Measurements from ENCODE around the gene FAM156B.
"Not testable (repeated sequence)": the region's sequence is repeated elsewhere in the genome, so short reads cannot be mapped to it uniquely, and the experiment has no call there.

FAM156B gene, protein sequence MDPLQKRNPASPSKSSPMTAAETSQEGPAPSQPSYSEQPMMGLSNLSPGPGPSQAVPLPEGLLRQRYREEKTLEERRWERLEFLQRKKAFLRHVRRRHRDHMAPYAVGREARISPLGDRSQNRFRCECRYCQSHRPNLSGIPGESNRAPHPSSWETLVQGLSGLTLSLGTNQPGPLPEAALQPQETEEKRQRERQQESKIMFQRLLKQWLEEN

DNA sequence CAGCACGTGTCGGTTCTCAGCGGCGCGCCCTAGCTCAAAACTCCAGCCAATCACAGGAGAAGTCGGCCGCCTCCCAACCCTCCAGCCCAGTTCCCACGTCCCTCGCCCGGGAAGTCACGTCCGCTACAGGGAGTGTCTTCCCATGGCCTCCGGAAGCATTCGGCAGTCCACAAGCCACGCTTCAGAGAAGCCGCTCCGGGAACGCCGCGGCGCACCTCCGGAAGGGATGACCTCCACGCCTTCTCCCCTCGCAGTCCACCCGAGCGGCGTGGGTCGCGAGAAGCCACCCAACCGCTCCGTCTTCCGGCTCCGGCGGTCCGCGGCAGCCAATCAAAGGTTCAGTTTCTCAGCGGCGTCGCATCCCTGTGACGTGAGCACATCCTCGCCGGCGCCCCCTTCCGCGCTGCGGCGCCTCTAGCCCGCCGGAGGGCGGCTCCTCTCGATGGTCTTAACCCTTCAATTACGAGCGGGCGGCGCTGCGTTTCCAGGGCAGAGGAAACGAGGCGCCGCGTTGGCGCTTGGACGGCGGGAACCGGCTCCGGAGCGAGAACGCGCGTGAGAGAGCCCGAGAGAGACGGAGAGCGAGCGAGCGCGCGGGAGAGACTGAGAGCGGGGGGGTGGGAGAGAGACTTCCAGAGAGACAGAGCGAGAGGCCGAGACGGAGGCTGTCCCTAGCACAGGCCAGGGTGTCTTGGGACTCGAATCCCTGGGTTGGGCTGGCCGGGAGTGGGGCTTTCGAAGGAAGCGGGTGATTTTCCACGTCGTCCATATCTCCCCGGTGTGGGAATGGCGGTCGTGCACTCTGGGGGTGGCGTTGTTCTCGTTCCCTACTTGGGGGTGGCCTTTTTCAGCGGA is at the start of gene FAM156B:
Gene FAM156B (plus strand): TSS at position 476 of the 855 bp plus-strand sequence. CDS start 9,896 bp downstream, outside the sequence.
- not testable (repeated sequence) for DNase-seq (ENCODE audit: low read depth in 4 of 4, low spot score in 1 of 4)

DNA sequence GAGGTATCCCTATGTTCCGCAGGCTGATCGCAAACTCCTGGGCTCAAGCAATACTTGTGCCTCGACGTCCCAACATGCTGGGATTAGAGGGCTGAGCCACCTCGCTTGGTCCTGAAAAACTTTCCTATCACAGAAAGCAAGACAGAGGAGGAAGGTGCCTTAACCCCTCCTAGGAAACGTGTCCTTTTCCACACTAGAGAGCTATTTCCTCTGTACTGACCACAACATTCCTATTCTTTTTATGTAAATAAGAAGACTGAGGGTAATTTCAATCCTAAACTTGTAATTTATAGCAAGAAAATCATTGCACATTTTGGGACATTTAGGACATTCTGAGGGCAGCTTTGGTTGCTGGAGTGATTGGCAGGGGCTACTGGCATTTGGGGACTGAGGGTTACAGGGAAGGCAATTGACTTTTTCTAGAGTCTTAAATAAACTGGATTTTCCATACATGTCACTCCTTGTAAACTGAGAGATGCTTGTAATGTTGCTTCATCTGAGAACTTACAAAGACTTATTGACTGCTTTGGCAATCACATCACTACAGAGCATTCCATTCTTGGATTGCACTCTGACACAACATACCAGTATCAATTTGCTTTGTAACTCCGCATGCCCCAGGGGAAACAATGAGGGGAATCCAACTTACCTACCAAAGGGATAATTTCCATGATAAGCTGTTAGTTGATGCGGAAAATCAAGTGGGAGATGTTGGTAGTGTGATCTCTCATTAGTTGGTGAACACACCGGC is 44.8 kb upstream of the FAM156B start:
- DNase-seq (ENCODE audit: low read depth in 4 of 4, low spot score in 1 of 4) = no peak

DNA sequence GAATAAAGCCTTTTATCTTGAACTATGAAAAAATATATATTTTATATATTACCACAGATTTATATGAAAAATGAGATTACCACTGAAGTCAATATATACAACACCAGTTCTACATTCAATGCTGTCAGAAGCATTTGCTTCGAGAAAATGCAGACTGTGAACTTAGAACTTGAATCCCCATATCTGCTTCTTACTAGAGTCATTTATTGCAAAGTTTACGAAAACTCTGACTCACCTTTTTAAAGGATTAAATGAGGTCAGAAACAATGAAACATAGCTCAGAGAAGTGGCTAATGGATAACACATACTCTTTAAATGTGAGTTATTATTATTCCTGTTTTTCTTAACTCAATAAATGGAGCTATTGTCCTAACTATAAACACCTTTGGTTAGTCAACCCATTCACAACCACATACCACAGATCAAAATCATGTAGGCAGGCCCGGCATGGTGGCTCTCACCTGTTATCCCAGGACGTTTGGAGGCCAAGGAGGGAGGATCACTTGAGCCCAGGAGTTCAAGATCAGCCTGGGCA is 40.1 kb upstream of the FAM156B start:
- not testable (repeated sequence) for DNase-seq (ENCODE audit: low read depth in 4 of 4, low spot score in 1 of 4)

DNA sequence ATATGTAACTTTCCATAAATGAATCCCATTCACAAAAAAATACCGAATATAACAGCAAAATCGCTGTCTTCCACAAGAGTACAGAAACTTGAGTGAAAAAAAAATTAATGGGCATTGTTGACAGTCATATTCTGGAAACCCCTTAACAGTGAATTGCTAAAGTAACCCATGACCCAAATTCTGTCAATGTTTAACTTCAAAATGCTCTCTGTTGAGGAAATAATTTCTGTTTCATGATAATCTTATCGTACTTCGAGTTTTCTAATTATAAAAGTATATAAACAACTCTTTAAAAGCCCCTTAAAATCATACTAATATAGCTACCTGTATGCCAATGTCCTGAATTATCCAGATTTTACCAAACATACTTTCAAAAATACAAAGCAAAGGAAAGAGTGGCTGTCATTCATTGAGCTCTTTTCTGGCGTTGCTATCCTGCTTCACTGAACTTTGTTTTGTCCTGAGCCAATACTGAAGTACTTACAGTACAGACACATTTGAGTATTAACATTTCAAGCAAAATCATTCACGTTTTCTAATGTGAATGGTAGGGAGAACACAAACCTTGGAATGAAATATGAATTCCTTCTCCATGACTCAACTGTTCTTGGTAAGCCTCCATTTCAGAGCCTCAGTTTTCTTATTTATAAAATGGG is 31.7 kb upstream of the FAM156B start:
- no peak for DNase-seq (ENCODE audit: low read depth in 4 of 4, low spot score in 1 of 4)

DNA sequence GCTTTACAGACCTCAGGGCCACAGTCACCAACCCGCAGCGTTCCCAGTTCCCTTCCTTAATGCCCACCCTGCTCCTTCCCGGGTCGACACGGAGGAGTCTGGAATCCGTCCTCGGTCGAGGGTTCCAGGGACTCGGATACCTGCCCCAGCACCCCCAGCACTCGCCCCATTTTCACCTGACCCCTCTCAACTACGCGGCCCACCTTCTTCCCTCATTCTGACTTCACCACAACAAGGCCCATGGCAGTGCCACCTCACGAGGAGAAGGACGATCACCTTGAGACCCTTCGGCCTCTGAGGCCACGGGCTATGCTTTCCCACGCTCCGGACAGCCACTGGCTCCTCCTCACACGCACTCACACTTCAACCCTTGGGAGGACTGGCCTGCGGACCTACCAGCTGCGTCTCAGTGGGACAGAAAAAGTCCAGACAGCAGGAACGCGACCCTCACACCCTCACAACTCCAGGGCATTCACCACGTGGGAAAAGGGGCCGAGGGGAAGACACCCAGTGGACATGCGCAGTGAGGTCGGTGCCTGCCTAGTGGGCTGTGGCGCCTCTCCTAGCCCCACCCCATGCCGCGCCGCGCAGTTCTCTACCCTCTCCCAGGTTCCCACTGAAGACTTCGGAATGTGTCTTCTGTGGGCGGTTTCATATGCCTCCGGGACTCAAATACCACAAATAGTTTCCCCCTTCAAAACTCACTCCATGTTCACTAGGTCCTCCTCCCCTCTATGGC is 29.4 kb upstream of the FAM156B start, which contains the start of gene XAGE3:
Gene XAGE3 (minus strand): TSS at position 474 of the 739 bp plus-strand sequence. CDS start 950 bp downstream, outside the sequence.
- DNase-seq (ENCODE audit: low read depth in 4 of 4, low spot score in 1 of 4) = no peak

DNA sequence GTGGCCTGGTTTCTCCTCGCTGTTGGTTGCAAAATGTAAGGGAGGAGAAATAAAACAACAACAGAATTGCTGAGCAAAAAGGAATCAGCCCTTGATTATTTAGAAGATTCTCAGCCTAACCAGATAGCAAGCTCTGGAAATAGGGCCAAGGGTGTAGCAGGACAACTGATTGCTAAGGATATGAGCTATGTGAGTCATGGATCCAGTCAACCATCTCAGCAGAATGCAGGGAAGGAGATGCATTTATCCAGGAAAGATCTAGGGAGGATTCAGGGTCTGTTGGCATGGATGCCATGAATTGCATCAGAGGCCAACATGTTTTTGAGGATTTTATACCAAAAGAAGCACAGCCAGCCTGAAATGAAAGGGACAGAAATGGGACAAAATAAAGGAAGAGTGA is 27.1 kb upstream of the FAM156B start:
- no peak for DNase-seq (ENCODE audit: low read depth in 4 of 4, low spot score in 1 of 4)

DNA sequence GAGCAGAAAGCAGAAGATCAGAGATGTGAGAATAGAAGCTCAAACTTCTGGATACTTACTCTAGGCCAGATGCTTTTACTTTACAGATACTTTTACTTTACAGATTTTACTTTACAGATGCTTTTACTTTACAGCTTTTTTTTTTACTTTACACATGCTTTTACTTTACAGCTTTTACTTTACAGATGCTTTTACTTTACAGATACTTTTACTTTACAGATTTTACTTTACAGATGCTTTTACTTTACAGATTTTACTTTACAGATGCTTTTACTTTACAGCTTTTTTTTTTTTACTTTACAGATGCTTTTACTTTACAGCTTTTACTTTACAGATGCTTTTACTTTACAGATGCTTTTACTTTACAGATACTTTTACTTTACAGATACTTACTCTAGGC is 23.3 kb upstream of the FAM156B start:
- not testable (repeated sequence) for DNase-seq (ENCODE audit: low read depth in 4 of 4, low spot score in 1 of 4)

DNA sequence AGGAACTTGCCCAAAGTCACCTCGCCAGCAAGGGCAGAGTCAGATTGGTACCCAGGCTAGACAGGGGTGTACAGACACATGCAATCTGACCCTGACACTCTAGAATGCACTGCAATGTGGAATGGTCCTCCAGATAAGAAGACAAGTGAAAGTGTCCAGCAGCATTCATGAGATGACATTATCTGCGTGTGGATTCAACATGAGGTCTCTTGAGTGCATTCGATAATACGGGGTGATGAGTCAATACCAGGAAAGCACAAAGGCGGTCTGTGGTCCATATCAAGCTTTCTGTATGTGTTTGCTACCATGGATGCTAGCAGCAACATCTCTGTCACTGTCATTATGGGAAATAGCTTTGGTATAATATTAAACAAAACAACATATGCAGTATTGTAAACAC is 22.5 kb upstream of the FAM156B start:
- no peak for DNase-seq (ENCODE audit: low read depth in 4 of 4, low spot score in 1 of 4)

DNA sequence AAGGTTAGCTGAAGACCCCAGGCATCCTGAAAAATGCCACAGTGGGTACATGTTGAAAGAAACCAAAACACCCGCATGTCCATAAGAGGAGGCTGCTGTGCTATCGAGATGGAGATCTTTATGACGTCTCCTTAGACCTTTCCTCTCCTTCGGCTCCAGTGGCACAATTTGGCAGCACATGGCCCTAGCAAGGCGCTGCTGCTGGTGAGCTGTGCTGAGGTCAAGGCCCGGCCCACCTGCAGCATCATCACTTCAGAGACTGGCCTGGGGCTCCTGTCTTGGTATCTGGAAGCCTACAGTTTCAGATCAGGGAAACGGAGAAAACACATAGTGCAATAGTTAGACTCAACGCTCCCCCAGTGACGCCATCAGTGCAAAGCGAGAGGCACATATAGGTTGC is 21.7 kb upstream of the FAM156B start:
- DNase-seq (ENCODE audit: low read depth in 4 of 4, low spot score in 1 of 4) = not testable (repeated sequence)

DNA sequence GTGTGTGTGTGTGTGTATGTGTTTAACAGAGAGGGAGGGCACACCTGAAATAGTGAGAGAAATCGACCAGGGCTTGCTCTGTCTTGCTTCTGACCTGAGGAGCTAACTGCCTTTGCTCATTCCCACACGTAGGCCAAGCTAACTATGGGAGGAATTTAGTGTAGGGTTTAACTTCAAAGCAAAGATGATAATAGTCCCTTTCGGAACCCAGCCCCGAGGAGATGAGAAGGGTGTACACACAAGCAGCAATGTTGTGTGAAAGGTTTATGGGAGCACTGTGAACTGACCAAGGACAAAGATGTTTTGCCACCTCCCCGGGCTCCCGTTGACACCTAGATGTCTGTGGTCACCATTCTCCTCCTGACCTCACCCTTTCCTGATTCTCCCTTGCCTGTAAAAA is 20.7 kb upstream of the FAM156B start:
- DNase-seq (ENCODE audit: low read depth in 4 of 4, low spot score in 1 of 4) = not testable (repeated sequence)

DNA sequence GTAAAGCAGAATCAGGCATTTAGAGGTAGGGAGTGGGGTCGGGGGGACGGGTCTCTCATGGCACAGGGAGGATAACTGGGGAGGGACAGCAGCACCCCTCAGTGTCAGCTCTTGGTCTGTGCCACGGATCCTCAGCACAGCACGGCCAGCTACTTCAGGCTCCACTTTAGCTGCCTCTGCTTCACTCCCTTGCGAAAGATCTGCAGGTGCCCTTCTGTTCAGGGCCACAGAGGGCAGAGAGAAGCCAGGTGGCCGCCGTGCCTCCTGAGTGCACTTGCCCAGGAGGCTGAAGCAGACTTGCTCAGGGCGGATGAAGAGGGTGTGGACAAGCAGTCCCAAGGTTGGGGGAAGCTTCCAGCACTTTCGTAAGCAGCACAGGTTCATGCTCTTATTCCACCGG is 9.7 kb upstream of the FAM156B start:
- DNase-seq (ENCODE audit: low read depth in 4 of 4, low spot score in 1 of 4) = not testable (repeated sequence)

DNA sequence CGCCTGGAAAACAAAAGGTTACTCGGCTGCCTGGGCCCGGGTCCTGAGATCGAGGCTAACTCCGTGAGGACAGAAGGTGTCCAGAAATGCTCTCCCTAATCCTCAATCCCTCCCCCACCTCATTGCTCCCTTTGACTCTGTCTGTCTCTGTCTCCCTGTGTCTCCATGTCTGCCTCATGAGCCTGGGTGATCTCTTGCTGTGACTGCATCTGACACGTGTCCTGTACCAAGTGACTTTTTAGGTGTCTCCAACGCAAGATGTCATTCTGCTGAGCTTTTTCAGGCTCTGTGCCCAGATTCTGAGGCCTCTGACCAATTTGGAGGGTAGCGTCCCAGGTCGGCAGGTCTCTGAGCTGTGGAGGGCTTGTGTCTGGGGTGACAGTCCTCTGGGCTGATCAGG is 9.0 kb upstream of the FAM156B start:
- DNase-seq (ENCODE audit: low read depth in 4 of 4, low spot score in 1 of 4) = not testable (repeated sequence)

DNA sequence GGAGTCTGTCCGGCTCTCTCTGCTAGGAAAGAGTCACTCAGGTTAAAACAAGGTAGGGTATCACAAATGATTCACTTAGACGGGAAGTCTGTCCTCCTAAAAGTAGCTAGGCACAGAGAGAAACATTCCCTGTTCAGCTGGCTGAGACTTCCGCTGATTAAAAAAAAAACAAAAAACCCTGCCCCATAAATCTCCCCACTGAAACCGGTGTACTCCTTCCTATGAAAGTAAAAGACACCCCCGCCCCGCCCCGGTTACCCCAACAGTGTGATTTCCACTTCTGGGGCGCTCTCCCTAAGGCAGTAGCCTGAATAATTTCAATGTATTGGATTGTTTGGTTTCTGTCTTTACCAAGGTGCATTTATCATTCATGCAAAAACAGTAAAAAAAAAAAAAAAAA is 692 bp upstream of the FAM156B start:
- not testable (repeated sequence) for DNase-seq (ENCODE audit: low read depth in 4 of 4, low spot score in 1 of 4)

DNA sequence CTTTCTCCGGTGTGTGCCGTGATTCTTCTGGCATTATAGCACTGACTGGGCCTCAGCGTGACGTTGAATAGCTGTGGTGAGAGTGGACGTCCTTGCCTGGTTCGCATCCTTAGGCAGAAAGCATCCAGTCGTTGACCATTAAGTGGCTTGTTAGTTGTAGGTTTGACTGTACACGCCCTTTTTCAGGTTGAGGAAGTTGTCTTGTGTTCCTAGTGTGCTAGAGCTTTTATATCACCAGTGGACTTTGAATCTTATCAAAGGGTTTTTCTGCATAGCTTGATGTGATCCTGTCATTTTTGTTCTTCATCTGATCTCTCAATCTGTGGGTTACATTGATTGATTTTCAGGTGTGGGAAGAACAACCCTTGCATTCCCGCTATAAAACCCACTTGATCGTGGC is 8.4 kb downstream of the FAM156B start:
- DNase-seq (ENCODE audit: low read depth in 4 of 4, low spot score in 1 of 4) = not testable (repeated sequence)

DNA sequence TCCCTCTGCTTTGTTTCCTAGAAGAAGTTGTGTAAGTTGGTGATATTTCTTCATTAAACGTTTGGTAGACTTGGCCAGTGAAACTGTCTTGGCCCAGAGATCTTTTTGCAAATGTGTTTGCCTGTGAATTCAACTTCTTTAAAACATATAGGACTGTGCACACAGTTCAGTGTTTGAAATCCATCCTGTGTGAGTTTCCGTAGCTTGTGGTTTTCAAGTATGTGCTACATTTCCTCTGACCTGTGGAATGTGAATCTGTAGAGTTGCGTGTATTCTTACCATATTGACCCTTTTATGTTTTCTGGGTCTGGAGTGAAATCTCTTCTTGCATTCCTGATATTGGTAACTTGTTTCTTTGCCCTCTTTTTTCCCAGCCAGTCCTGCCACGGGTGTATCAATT is 8.9 kb downstream of the FAM156B start:
- DNase-seq (ENCODE audit: low read depth in 4 of 4, low spot score in 1 of 4) = not testable (repeated sequence)

DNA sequence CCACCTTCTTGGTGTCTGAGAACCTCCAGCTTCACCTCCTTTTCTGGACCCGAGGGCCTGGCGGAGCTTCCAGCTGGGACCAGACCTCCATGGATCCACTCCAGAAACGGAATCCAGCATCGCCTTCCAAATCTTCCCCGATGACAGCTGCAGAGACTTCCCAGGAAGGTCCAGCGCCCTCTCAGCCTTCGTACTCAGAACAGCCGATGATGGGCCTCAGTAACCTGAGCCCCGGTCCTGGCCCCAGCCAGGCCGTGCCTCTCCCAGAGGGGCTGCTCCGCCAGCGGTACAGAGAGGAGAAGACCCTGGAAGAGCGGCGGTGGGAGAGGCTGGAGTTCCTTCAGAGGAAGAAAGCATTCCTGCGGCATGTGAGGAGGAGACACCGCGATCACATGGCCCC is 10.0 kb downstream of the FAM156B start:
- not testable (repeated sequence) for DNase-seq (ENCODE audit: low read depth in 4 of 4, low spot score in 1 of 4)

DNA sequence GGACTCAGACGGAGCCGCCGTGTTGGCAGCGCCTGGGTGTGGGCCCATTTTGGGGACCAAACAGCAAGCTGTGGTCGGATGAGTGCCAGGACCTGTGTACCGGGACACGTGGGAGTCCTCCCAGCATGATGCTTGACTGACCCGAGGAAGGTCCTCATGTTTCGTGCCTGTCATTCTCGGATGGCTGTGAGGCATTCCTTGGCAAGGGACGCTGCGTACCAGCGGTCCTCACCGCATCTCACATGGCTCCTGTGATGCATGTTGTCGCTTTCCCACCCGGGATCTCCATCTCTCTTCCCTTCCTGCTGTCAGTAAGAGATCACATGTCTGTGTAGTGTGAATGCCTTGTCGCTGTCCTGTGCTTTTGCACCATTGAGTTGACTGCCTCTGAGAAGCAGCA is 10.8 kb downstream of the FAM156B start:
- DNase-seq (ENCODE audit: low read depth in 4 of 4, low spot score in 1 of 4) = not testable (repeated sequence)

DNA sequence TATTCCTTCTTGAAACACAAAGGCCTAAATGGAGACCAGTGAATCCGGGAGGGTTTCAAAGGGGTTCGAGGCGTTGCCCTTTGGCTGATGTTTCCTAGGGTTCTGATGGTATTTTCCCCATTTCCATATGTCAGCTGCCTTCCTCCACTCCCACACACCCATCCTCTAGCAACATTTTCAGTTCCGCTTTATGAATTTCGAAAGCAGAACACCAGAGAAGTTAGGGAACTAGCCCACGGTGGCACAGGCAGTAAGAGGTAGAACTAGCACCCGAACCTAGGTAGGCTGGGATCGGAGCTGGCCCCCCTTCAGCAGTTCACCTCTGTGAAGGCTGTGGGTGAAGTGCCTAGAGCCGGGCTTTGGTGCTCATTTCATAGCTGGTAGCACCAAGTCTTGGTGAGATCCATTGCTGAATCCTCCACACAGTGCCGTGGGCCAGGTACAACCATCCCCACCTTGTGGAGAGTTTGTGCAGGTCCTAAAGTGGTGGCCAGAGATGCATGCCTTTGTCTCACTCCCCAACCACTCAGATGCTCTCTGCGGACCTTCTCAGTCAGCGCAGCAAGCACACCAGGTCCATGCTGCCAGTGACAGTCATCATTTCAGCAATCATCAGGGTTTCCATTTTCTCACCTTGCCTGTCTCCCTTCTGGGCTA is 12.3 kb downstream of the FAM156B start:
- DNase-seq (ENCODE audit: low read depth in 4 of 4, low spot score in 1 of 4) = not testable (repeated sequence)

DNA sequence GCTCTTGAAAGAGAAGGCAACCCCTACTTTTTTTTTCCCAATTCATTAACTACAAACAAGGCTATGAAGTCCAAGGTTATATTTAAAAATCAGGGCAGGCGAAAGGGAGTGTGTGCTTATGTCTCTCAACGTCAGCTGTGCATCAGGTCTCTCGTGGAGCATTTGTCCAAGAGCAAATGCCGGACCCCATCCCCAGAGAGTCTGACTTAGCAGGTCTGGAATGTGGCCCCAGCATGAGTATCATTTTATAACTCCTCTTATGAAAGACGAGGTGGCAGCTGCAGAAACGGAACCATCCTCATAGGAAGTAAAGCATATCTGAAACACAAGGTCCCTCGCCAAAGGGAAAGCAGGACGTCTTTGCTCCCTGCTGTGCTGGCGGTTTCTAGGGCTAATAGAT is 16.6 kb downstream of the FAM156B start:
- DNase-seq (ENCODE audit: low read depth in 4 of 4, low spot score in 1 of 4) = not testable (repeated sequence)

DNA sequence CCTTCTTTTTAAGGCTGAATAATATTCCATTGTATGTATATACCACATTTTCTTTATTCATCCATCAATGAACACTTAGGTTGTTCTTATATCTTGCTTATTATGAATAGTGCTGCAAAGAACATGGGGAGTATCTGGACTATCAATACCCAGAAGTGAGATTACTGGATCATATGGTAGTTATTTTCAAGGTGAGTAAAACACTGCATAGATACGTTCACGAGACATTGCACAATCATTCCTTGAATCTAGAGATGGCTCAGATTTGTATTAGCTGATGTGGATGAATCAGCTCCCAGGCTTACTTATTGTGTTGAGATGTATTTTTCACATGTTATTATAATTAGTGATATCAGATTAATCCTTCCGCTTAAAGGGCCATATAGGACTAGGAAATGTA is 17.6 kb downstream of the FAM156B start:
- not testable (repeated sequence) for DNase-seq (ENCODE audit: low read depth in 4 of 4, low spot score in 1 of 4)

Measured in stimulated activated CD4-positive, alpha-beta T cell treated with anti-CD3 and anti-CD28 coated beads, Interleukin-1b, Interleukin-23, amount 100 ng/mL, for 24 hours (primary cell).